Activated CD4-positive, CD25-positive, alpha-beta regulatory T cell (primary cell): ENCODE data around the gene PRKX.
"Not testable (repeated sequence)": the region's sequence is repeated elsewhere in the genome, so short reads cannot be mapped to it uniquely, and the experiment has no call there.

Experiments
- DNase-seq, 4 experiments: peaks; one replicate each; lab custom pipeline; 2025; lab: John Stamatoyannopoulos, UW

The PRKX gene

GRCh38 chrX:3713225-3713936, at the start of gene PRKX:
Gene PRKX (minus strand): TSS chrX:3713649. CDS start chrX:3713253, 396 bp downstream.
- DNase-seq: peak; percentile 22 to 48 (median 36)

GRCh38 chrX:3763111-3763510, 49.7 kb upstream of the PRKX start:
- no peak for DNase-seq

- no peak for DNase-seq
Measured at GRCh38 chrX:3757510-3758025, 44.1 kb upstream of the PRKX start.

GRCh38 chrX:3748052-3748559, 34.7 kb upstream of the PRKX start:
- no peak for DNase-seq

- peak in 2 of 4 experiments; percentile 2 to 7 for DNase-seq
Measured at GRCh38 chrX:3743801-3744439, 30.5 kb upstream of the PRKX start.

GRCh38 chrX:3740946-3741345, 27.5 kb upstream of the PRKX start:
- DNase-seq: not testable (repeated sequence)

GRCh38 chrX:3738509-3738908, 25.1 kb upstream of the PRKX start:
- no peak for DNase-seq

- not testable (repeated sequence) for DNase-seq
Measured at GRCh38 chrX:3736536-3736935, 23.1 kb upstream of the PRKX start.

- not testable (repeated sequence) for DNase-seq
Measured at GRCh38 chrX:3735891-3736290, 22.4 kb upstream of the PRKX start.

- DNase-seq: not testable (repeated sequence)
Measured at GRCh38 chrX:3734456-3734855, 21.0 kb upstream of the PRKX start.

GRCh38 chrX:3733043-3733430, 19.6 kb upstream of the PRKX start:
- no peak for DNase-seq

- DNase-seq: not testable (repeated sequence)
Measured at GRCh38 chrX:3732326-3733042, 19.0 kb upstream of the PRKX start.

GRCh38 chrX:3728454-3728853, 15.0 kb upstream of the PRKX start:
- DNase-seq: no peak

- not testable (repeated sequence) for DNase-seq
Measured at GRCh38 chrX:3723460-3723859, 10.0 kb upstream of the PRKX start.

GRCh38 chrX:3717742-3718420, 4.4 kb upstream of the PRKX start:
- no peak for DNase-seq

- DNase-seq: no peak
Measured at GRCh38 chrX:3715921-3716320, 2.5 kb upstream of the PRKX start.

- DNase-seq: not testable (repeated sequence)
Measured at GRCh38 chrX:3714706-3715479, 1.4 kb upstream of the PRKX start.

GRCh38 chrX:3713937-3714434, 537 bp upstream of the PRKX start:
- no peak for DNase-seq

- DNase-seq: peak in 1 of 4 experiments; percentile 16
Measured at GRCh38 chrX:3712870-3713224, 602 bp downstream of the PRKX start.

- no peak for DNase-seq
Measured at GRCh38 chrX:3712051-3712869, 1.2 kb downstream of the PRKX start.
